SIG-M5 treated with dmso at 0.1 percent for 504 hours (cell line): Measurements from ENCODE around the gene LAMTOR3.
"Not testable (repeated sequence)": the region's sequence is repeated elsewhere in the genome, so short reads cannot be mapped to it uniquely, and the experiment has no call there.

ENCODE experiments used
- DNase-seq: peaks from one replicate; lab custom pipeline; 2025; ENCODE audit not compliant: unreplicated experiment; lab: John Stamatoyannopoulos, UW

The LAMTOR3 gene

GRCh38 chr4:99832758-99833157 lies 61.5 kb downstream of the LAMTOR3 start:
- no peak for DNase-seq

- no peak for DNase-seq
Measured at GRCh38 chr4:99832321-99832720, 61.9 kb downstream of the LAMTOR3 start.

GRCh38 chr4:99830051-99830450 lies 64.2 kb downstream of the LAMTOR3 start:
- DNase-seq = not testable (repeated sequence)

- no peak for DNase-seq
Measured at GRCh38 chr4:99828477-99828876, 65.8 kb downstream of the LAMTOR3 start.
